ENCODE results near the gene CMTM4.
A peak's percentile ranks its signal among the peaks of the same experiment; 100 is the strongest.

Gene CMTM4

GRCh38 chr16:66651474-66651765 is 45.1 kb downstream of the CMTM4 start:
- Histone ChIP-seq H4K8ac (ENCODE audit: low read depth, low read length) (no peak overlapping the region), H2AFZ (ENCODE audit: low read length) (peak overlapping the region; percentile 87), H2AK5ac (ENCODE audit: low read depth, low read length) (no peak overlapping the region), H2BK5ac (ENCODE audit: low read length) (no peak overlapping the region), H3K79me1 (ENCODE audit: low read depth, low read length) (no peaks in the 10 kb centered on the region), H3K4me1 (ENCODE audit: control insufficient read depth in 2 of 2, insufficient read depth in 1 of 2, low read depth in 1 of 2, low read length in 2 of 2) (peaks cover 3 to 4% of the 10 kb centered on the region in 2 donors), H4K91ac (ENCODE audit: low read depth, low read length, poor library complexity) (no peak overlapping the region), H3K9ac (ENCODE audit: low read depth, low read length, poor library complexity) (no peak overlapping the region), H3K36me3 (replicated peaks in 1 of 2; ENCODE audit: control insufficient read depth in 2 of 2, insufficient read depth in 2 of 2, low read length in 2 of 2) (no peaks in the 10 kb centered on the region), H3K27me3 (ENCODE audit: control insufficient read depth in 3 of 3, insufficient read depth in 3 of 3, low read depth in 1 of 3, low read length in 3 of 3) (no peaks in the 10 kb centered on the region), H2BK15ac (ENCODE audit: low read length) (no peak overlapping the region), H3K14ac (ENCODE audit: low read length) (no peak overlapping the region), H3K23ac (ENCODE audit: low read depth, low read length, poor library complexity) (no peak overlapping the region), H3K4me2 (ENCODE audit: insufficient read depth, low read length, poor library complexity, severe bottlenecking) (no peak overlapping the region), H3K27ac (replicated peaks; ENCODE audit: low read length) (no peak overlapping the region), H2BK12ac (ENCODE audit: low read length) (no peak overlapping the region), H3K4me3 (ENCODE audit: low read length in 2 of 2) (peak overlapping the region in 1 of 2 donors; percentile 40), H3K9me3 (replicated peaks in 1 of 2; ENCODE audit: control insufficient read depth in 2 of 2, insufficient read depth in 1 of 2, low read depth in 1 of 2, low read length in 2 of 2) (no peaks in the 10 kb centered on the region), H3K4ac (ENCODE audit: low read length) (no peak overlapping the region), H3K18ac (ENCODE audit: low read length) (no peak overlapping the region), H2BK120ac (ENCODE audit: low read depth, low read length) (no peak overlapping the region)
- DNase-seq (ENCODE audit: low spot score), result no peak
- WGBS, 2 donors (ENCODE audit: extremely low coverage in 2 of 2, insufficient read length in 2 of 2, insufficient replicate concordance in 1 of 2), result no CpG with 5 or more reads among the region's 2 CpGs

GRCh38 chr16:66650707-66651473 is 45.7 kb downstream of the CMTM4 start:
- no CpG with 5 or more reads among the region's 18 CpGs for WGBS, 2 donors (ENCODE audit: extremely low coverage in 2 of 2, insufficient read length in 2 of 2, insufficient replicate concordance in 1 of 2)
- no peak overlapping the region for H3K9ac ChIP-seq (ENCODE audit: low read depth, low read length, poor library complexity)
- peak overlapping the region in 1 of 2 donors; percentile 40 for H3K4me3 ChIP-seq (ENCODE audit: low read length in 2 of 2)
- no peak overlapping the region for H4K8ac ChIP-seq (ENCODE audit: low read depth, low read length)
- peaks cover 3 to 4% of the 10 kb centered on the region in 2 donors for H3K4me1 ChIP-seq (ENCODE audit: control insufficient read depth in 2 of 2, insufficient read depth in 1 of 2, low read depth in 1 of 2, low read length in 2 of 2)
- peak overlapping the region; percentile 42 for H3K4me2 ChIP-seq (ENCODE audit: insufficient read depth, low read length, poor library complexity, severe bottlenecking)
- H2AK5ac ChIP-seq (ENCODE audit: low read depth, low read length), result no peak overlapping the region
- no peak overlapping the region for H2BK5ac ChIP-seq (ENCODE audit: low read length)
- H3K23ac ChIP-seq (ENCODE audit: low read depth, low read length, poor library complexity), result no peak overlapping the region
- H2BK12ac ChIP-seq (ENCODE audit: low read length), result no peak overlapping the region
- H3K4ac ChIP-seq (ENCODE audit: low read length), result no peak overlapping the region
- no peak overlapping the region for H2BK15ac ChIP-seq (ENCODE audit: low read length)
- H2AFZ ChIP-seq (ENCODE audit: low read length), result peak overlapping the region; percentile 87
- no peaks in the 10 kb centered on the region for H3K36me3 ChIP-seq (replicated peaks in 1 of 2; ENCODE audit: control insufficient read depth in 2 of 2, insufficient read depth in 2 of 2, low read length in 2 of 2)
- H3K79me1 ChIP-seq (ENCODE audit: low read depth, low read length), result no peaks in the 10 kb centered on the region
- H3K14ac ChIP-seq (ENCODE audit: low read length), result no peak overlapping the region
- peak; percentile 81 for DNase-seq (ENCODE audit: low spot score)
- no peak overlapping the region for H2BK120ac ChIP-seq (ENCODE audit: low read depth, low read length)
- H3K9me3 ChIP-seq (replicated peaks in 1 of 2; ENCODE audit: control insufficient read depth in 2 of 2, insufficient read depth in 1 of 2, low read depth in 1 of 2, low read length in 2 of 2), result no peaks in the 10 kb centered on the region
- H3K18ac ChIP-seq (ENCODE audit: low read length), result no peak overlapping the region
- no peaks in the 10 kb centered on the region for H3K27me3 ChIP-seq (ENCODE audit: control insufficient read depth in 3 of 3, insufficient read depth in 3 of 3, low read depth in 1 of 3, low read length in 3 of 3)
- H3K27ac ChIP-seq (replicated peaks; ENCODE audit: low read length), result no peak overlapping the region
- no peak overlapping the region for H4K91ac ChIP-seq (ENCODE audit: low read depth, low read length, poor library complexity)

GRCh38 chr16:66649636-66650205 is 46.8 kb downstream of the CMTM4 start:
- Histone ChIP-seq H3K18ac (ENCODE audit: low read length) (no peak overlapping the region), H3K27me3 (ENCODE audit: control insufficient read depth in 3 of 3, insufficient read depth in 3 of 3, low read depth in 1 of 3, low read length in 3 of 3) (no peaks in the 10 kb centered on the region), H2AFZ (ENCODE audit: low read length) (no peak overlapping the region), H3K27ac (replicated peaks; ENCODE audit: low read length) (no peak overlapping the region), H3K14ac (ENCODE audit: low read length) (no peak overlapping the region), H3K4ac (ENCODE audit: low read length) (no peak overlapping the region), H2BK5ac (ENCODE audit: low read length) (no peak overlapping the region), H2BK12ac (ENCODE audit: low read length) (no peak overlapping the region), H3K4me1 (ENCODE audit: control insufficient read depth in 2 of 2, insufficient read depth in 1 of 2, low read depth in 1 of 2, low read length in 2 of 2) (peaks cover 3 to 4% of the 10 kb centered on the region in 2 donors), H4K8ac (ENCODE audit: low read depth, low read length) (no peak overlapping the region), H4K91ac (ENCODE audit: low read depth, low read length, poor library complexity) (no peak overlapping the region), H3K9ac (ENCODE audit: low read depth, low read length, poor library complexity) (no peak overlapping the region), H3K9me3 (replicated peaks in 1 of 2; ENCODE audit: control insufficient read depth in 2 of 2, insufficient read depth in 1 of 2, low read depth in 1 of 2, low read length in 2 of 2) (no peaks in the 10 kb centered on the region), H3K4me3 (ENCODE audit: low read length in 2 of 2) (no peak overlapping the region), H2BK120ac (ENCODE audit: low read depth, low read length) (no peak overlapping the region), H3K23ac (ENCODE audit: low read depth, low read length, poor library complexity) (peak overlapping the region; percentile 90), H2AK5ac (ENCODE audit: low read depth, low read length) (no peak overlapping the region), H3K4me2 (ENCODE audit: insufficient read depth, low read length, poor library complexity, severe bottlenecking) (no peak overlapping the region), H3K36me3 (replicated peaks in 1 of 2; ENCODE audit: control insufficient read depth in 2 of 2, insufficient read depth in 2 of 2, low read length in 2 of 2) (no peaks in the 10 kb centered on the region), H2BK15ac (ENCODE audit: low read length) (no peak overlapping the region), H3K79me1 (ENCODE audit: low read depth, low read length) (no peaks in the 10 kb centered on the region)
- no CpG with 5 or more reads among the region's 9 CpGs for WGBS, 2 donors (ENCODE audit: extremely low coverage in 2 of 2, insufficient read length in 2 of 2, insufficient replicate concordance in 1 of 2)
- DNase-seq (ENCODE audit: low spot score), result no peak

- Histone ChIP-seq H3K9me3 (replicated peaks in 1 of 2; ENCODE audit: control insufficient read depth in 2 of 2, insufficient read depth in 1 of 2, low read depth in 1 of 2, low read length in 2 of 2) (no peaks in the 10 kb centered on the region), H2BK5ac (ENCODE audit: low read length) (no peak overlapping the region), H3K36me3 (replicated peaks in 1 of 2; ENCODE audit: control insufficient read depth in 2 of 2, insufficient read depth in 2 of 2, low read length in 2 of 2) (no peaks in the 10 kb centered on the region), H2BK15ac (ENCODE audit: low read length) (no peak overlapping the region), H2AFZ (ENCODE audit: low read length) (no peak overlapping the region), H2BK12ac (ENCODE audit: low read length) (no peak overlapping the region), H3K4me3 (ENCODE audit: low read length in 2 of 2) (no peak overlapping the region), H3K23ac (ENCODE audit: low read depth, low read length, poor library complexity) (no peak overlapping the region), H3K79me1 (ENCODE audit: low read depth, low read length) (no peaks in the 10 kb centered on the region), H3K4ac (ENCODE audit: low read length) (no peak overlapping the region), H3K9ac (ENCODE audit: low read depth, low read length, poor library complexity) (no peak overlapping the region), H3K4me1 (ENCODE audit: control insufficient read depth in 2 of 2, insufficient read depth in 1 of 2, low read depth in 1 of 2, low read length in 2 of 2) (peaks cover 4 to 6% of the 10 kb centered on the region in 2 donors), H2AK5ac (ENCODE audit: low read depth, low read length) (no peak overlapping the region), H3K4me2 (ENCODE audit: insufficient read depth, low read length, poor library complexity, severe bottlenecking) (no peak overlapping the region), H3K27ac (replicated peaks; ENCODE audit: low read length) (no peak overlapping the region), H3K27me3 (ENCODE audit: control insufficient read depth in 3 of 3, insufficient read depth in 3 of 3, low read depth in 1 of 3, low read length in 3 of 3) (no peaks in the 10 kb centered on the region), H2BK120ac (ENCODE audit: low read depth, low read length) (no peak overlapping the region), H3K14ac (ENCODE audit: low read length) (no peak overlapping the region), H4K8ac (ENCODE audit: low read depth, low read length) (no peak overlapping the region), H3K18ac (ENCODE audit: low read length) (no peak overlapping the region), H4K91ac (ENCODE audit: low read depth, low read length, poor library complexity) (no peak overlapping the region)
- no CpG with 5 or more reads among the region's 2 CpGs for WGBS, 2 donors (ENCODE audit: extremely low coverage in 2 of 2, insufficient read length in 2 of 2, insufficient replicate concordance in 1 of 2)
- DNase-seq (ENCODE audit: low spot score), result no peak
These were observed 47.4 kb downstream of the CMTM4 start for GRCh38 chr16:66649167-66649566.

All from neuronal stem cell (in vitro differentiated cells).